ENCODE measurements around the gene USP6NL.

USP6NL gene

DNA sequence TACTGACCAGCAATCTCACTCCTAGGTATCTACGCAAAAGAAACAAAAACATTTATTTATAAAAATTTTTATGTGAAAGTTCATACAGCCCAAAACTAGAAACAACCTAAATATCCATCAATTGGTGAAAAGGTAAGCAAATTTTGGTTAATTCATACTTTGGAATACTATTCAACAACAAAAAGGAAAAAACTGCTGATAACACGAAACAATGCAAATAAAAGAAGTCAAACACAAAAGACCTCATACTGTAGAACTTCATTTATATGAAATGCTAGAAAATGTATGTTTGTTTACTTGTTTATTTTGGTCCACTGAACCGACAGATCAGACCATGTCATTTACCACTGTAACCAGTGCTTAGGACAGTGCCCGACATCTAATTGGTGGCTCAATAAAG is 60.3 kb downstream of the USP6NL start:
- DNase-seq (ENCODE audit: low spot score) = no peak

DNA sequence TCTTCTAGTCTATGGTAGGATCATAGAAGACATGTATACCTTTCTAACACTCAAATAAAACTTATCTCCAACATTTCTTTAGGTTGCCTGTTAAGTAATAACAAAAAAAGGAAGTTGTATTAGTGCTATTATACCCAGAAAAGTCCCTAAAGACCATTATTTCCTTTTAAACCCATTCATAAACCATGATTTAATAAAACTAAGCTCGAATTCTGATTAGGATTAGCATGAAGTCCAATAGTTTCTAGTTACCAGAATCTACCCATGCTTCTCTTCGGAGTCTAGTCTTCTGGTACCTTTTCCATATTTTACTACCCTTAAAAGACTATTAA is 62.7 kb downstream of the USP6NL start:
- no peak for DNase-seq (ENCODE audit: low spot score)

DNA sequence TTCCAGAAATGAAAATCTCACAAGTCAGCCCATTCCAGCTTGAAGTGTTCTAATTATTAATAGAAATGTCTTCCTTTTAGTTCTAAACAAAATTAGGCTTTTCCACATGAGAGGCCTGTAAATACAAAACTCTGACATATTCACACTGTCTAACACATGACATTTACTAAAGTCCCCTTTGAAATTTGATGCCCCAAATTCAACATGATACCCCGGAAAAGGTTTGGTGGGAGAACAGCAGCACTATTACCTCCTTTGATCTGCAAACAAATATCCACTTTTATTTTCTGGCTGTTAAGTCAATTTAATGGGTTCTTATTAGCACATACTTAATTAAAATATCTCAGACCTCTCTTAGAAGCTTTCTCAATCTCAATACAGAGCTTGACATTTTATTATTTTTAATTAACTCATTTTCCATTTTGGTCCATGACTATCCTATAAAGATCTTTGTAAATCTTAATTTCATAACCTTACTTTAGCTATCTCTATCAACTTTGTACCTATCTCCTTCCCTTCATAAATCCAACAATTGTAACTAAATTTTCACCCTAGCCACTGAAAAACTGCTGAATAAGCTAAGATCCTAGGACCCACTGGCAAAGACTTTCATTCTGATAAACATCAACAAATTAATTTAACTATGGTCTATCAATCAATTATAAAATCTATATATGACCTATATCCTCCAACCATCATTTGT is 63.2 kb downstream of the USP6NL start:
- no peak for DNase-seq (ENCODE audit: low spot score)

DNA sequence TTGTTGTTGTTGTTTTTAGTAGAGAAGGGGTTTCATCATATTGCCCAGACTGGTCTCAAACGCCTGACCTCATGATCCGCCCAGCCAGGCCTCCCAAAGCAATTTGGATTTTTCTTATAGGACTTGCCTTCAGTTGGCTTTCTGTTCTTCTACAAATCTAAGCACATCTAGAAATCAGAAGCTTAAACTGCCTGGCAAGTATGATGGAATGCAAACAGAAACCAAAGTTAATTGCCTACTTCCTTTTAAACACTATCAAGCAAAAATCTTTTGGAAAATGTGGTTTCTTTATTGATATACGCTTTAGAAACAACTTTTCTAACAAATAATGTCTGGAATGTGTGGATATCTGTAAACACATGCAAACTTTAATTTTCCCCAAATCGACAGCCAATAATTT is 64.9 kb downstream of the USP6NL start:
- DNase-seq (ENCODE audit: low spot score) = no peak

DNA sequence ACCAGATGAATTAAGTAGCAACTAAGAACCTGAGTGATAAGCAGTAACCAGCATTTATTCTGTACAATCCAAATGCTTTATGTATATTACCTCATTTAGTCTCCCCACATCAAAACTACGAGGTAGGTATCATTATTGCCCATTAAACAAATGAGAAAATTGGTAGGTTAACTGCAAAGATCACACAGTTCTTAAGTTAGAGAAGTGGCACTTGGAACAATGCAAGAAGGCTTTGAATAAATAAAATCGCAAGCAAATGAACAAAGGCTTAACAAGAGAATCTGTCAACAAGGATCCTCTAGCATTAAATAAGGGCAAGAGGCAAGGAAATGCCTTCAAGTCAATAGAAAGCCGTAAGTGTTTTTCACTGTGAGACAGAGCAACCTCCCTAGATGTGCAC is 70.2 kb downstream of the USP6NL start:
- no peak for DNase-seq (ENCODE audit: low spot score)

DNA sequence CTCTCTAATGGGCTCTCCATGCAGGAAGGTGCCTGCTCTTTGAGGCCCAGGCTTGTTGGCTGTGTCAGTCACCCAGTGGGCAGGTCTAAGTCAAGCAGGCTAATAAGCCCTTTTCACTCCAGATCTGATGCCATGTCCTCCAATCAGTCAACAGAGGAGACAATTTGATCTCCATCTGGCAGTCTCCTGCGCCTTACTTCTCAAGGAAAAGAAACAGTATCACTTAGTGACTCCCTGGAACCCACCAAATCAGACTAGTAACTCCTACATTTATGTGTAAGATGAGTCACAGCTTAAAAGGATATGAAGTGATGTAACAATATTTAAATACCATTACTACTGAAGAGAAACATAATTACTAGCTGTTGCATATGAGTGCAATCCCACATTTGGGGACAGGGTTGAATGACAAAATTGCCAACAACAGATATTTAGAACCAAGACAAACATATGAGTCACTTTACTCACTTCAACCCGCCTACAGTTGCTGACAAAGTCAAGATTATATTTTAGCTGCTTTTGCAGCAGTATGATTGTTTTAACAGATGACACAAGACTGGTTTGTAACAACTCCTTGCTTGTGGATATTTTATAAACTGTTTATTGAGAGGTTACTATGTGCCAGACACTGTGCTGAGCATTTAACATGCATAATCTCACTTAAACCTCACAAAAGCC is 72.1 kb downstream of the USP6NL start:
- no peak for DNase-seq (ENCODE audit: low spot score)

DNA sequence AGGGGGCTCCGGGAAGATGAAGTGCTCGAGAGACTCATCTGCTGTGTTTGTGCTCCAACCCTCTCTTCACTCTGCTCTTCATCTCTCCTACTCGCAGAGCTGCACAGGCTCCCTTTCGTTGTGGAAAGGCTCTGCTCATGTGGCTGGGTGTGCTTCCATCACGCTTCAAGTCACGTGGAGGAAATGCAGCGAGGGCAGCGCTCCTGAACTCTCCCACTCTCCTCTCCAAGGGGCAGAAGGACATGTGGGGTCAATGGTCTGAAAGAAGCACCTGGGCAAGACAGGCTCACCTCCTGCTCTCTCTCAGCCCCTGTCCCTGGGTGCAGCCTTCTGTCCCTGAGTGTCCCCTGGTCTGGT is 72.6 kb downstream of the USP6NL start:
- DNase-seq (ENCODE audit: low spot score) = no peak

DNA sequence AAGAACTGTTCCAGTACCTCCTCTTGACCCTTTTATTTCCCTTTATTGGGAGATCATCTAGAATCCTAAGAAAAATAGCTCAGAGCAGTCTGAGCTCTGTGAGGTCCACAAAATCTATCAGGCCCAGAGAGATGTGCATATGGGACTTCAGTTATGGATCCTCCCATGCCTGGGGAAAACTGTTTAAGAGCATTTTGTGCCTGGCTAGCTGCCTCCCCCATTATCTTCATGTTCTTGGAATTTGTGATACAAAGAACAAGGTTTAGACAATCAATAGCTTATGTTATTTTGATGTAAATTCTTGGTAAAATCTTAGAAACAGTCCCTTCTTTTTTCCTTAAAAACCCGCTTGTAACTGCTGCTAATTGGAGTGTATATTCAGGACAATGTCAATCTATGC is 75.2 kb downstream of the USP6NL start:
- no peak for DNase-seq (ENCODE audit: low spot score)

DNA sequence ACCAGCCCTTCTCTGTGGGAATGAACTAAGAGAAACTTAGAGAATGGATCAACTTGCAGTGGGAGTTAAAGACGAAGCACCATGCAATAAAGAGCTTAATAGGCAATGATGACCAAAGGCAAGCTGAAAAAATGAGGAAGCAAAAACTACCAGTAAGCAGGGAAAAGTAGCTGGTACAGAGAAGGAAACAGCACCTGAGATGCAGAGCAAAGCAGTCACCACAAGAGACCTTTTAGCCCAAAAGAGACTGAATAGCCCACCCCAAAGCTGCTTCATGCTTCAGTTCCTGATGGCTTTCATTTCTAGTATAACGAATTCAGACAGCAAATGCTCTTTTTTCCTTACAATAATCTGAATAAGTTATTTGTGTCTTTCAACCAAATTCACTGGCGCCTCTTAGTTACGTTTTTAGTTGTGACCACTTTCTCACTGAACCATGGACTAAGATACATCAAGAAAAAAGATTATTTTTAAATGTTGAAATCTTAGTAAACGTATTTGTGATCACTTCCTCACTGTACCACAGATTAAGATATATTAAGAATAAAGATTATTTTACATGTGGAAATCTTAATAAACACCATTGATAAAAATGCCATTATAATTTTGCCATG is 76.0 kb downstream of the USP6NL start:
- no peak for DNase-seq (ENCODE audit: low spot score)

DNA sequence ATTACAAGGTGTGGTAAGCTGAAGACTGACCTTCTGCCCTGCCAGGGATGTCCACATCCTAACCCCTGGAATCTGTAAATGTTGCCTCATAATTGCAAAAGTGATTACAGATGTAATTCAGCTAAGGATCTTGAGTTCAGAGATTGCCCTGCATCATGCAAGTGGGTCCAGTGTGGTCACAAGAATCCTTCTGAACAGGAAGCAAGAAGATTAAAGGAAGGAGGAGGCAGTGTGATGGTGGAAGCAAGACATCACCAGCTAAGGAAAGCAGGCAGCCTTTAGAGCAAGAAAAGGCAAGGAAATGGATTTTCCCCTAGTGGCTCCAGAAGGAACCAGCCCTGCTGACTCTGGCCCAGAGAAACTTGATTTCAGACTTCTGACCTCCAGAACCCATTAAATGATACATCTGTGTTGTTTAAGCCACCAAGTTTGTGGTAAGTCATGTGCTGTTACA is 78.1 kb downstream of the USP6NL start:
- no peak for DNase-seq (ENCODE audit: low spot score)

DNA sequence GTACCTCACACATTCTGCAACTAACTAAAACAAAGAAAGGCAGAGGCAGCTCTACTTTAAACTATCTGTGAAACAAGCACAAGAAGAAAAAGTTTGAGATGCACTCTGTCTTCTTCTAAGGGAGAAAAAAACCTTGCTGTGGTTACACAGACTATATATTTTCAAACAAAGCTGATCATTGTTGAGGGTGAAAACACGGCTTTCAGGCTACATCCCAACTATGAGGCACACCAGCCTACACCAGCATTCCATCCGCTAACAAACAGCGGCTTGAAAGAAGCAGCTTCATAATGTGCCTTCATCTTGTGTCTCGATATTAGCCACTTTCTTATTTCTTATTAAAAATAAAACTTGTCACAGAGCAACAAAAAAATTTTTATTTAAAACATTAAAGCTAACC is 79.1 kb downstream of the USP6NL start:
- DNase-seq (ENCODE audit: low spot score) = no peak

DNA sequence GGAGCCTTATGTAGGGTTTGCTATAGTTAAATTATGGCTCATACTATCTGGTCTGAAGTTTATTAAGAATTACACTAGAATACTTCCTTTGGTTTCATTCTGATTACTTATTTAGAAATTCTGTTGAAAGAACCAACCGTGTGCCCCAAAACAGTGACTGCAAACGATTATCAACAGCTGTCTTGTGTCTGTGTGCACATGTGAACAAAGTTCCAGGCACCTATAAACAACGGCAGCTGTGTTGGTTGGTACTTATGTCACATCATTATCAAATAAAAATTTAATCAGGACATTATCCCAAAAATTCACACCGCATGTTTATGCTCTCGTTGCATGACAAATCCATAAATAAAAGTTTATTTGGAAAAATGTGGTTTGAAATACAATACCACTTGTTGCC is 80.6 kb downstream of the USP6NL start:
- DNase-seq (ENCODE audit: low spot score) = no peak

DNA sequence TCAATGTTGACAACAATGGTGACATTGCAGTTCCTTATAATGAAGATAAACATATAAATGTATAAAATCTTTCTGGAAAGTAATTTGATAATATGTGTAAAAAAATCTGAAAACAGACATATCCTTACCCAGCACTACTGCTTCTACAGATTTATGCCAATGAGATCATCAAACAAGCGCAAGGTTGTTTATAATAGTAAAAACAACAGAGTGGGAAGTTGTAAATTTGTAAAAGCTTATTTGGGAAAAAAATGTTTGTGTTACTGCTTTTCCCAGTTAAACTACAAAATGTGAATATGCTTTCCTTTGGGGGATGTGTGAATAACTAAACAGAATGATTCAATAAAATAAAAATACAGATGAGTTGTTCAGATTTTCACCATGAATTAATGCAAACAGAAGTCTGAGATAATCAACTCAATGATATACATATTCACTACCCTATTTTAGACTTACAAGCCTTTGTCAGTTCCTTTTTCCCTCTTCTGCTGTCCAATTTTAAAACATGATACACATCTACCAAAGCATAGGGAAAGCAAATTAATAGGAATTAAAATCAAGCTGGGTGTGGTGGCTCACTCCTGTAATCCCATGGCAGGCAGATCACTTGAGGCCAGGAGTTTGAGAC is 82.1 kb downstream of the USP6NL start:
- no peak for DNase-seq (ENCODE audit: low spot score)

DNA sequence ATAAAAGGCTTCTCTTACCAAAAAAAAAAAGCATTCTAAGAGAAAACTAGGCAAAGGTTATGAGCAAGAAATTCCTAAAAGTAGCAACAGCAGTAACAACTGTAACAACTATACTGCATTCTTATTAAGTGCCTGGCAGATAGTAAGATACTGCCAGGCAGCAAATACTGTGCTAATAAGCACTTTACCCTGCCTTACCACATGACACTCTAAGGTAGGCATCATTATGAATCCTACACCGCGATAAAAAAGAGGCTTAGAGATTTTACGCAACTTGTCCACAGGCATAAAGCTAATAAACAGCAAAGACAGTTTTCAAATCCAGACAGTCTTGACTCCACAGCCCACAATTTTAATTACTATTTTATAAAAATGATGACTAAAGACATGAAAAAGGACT is 83.2 kb downstream of the USP6NL start:
- DNase-seq (ENCODE audit: low spot score) = no peak

DNA sequence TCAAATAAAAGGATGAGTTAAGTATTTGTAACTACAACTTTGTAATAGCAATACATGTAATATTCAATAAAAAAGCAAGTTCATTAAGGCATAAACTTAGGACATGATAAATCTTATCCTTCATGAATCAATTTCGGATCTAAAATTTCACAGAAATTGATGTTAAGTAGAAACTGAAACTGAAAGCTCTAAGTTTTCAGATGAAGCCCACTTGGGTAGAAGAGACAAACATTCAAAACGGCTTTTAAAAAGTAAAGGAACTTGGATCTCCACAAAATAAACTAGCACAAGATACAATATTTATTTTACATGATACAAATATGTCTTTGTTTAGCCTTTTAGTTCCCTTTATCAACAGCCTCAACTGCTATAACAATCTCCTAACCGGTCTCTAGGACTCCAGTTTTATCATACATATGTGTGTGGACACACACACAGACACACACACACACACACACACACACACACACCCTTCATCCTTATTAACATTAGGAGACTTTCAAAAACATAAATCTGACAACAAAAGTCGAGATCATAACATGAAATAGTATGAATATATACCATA is 83.7 kb downstream of the USP6NL start:
- DNase-seq (ENCODE audit: low spot score) = no peak

DNA sequence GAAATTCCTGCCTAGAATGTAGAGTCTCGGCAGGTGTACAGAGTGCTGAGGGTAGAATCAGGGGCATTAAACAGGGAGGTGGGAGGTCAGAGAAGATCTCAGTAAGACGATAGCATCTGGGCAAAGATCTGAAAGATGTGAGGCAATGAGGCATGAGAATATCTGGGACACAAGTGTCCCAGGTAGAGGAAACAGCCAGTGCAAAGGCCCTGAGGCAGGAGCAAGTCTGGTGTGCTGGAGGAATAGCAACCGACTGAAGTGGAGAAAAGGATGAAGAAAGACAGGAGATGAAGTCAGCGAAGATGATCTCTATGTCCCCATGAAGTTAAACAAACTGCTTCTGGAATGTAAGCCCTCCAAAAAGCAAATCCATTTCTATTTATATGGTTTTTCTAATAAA is 84.4 kb downstream of the USP6NL start:
- no peak for DNase-seq (ENCODE audit: low spot score)

DNA sequence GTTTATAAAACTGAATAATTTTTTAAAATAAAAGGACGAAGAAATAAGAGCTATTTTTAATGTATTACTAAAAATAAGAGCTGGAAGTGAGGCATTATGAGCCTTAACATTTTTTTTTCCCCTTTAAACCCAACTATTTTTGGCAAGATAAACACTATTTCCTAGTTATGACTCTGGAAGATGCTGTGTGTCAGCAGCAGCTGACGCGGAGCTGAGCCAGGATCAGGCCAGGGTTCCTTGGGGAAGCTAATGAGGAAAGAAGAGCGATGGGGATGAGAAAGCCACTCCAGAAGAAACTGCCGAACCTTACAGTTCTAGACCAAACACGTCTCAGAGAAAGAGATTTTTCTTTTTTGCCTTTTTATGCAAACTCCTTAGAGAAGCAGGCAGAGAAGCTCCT is 85.9 kb downstream of the USP6NL start:
- DNase-seq (ENCODE audit: low spot score) = peak; percentile 16

DNA sequence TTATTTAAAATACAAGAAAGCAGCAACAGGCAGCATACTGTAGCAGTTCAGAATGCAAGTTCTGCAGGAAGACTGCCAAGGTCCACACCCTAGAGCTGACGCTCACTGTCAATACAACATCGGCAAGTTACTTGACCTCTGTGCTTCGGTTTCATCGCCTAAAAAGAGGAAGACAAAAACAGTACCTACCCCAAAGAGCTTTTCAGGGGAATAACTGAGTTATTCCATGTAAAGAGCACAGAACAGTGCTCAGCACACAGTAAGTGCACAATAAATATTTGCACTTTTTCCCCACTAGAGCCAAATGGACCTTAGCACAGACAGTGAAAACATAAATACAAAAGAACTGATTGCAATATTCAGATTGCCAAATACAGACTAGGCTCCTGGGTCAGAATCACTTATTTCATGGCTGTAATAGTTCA is 88.6 kb downstream of the USP6NL start:
- DNase-seq (ENCODE audit: low spot score) = no peak

DNA sequence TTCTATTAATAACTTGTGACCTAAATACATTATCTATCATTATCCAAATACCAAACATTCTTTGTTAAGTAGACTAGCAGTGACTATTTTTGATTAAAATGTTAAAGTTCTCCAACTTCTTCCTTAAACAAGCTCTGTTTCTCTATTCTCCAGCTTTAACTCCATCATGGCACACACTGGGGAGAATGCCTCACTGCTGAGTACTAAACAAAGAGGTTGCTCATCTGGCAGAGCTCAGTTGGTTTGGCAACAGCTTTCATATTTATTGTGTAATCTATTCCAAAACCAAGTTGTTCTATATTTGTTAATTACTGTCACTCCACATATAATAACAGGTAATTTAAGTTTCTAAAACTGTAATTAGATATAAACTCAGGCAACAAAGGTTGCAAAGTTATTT is 89.6 kb downstream of the USP6NL start:
- DNase-seq (ENCODE audit: low spot score) = no peak

DNA sequence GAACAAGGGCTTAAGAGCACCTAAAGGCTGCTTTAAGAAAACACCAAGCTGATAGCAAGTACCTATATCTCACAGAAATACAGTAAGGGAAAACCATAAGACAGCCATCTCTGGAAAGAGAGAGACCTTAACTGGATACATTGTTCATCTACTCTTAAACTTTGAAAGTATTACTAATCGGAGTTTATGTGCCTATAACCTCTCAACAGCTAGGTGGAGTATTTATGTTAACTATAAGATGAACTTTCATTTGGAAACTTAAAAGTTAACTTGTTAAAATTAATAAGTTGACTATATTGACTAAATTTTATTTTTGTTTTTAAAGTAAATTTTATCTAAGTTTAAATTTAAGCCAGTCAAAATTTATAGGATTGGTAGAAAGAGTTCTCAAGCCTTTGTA is 90.6 kb downstream of the USP6NL start:
- no peak for DNase-seq (ENCODE audit: low spot score)

DNA sequence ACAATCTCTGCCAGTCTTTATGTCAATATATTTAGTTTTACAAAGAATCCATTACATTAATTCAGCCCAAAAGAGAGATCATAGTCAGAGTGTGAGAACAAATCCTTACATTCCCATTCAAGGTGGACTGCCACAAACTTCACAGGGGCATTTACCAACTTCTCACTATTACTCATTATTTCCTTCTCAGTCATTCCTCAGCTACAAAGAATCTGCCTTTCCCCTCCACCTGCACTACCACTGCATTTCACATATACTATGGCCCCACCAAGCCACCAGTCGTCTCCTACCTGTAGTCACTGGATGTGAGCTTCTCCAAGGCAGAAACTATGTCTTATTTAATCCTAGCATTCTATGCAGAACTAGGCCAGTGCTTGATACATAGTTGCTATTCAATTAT is 94.3 kb downstream of the USP6NL start:
- DNase-seq (ENCODE audit: low spot score) = no peak

DNA sequence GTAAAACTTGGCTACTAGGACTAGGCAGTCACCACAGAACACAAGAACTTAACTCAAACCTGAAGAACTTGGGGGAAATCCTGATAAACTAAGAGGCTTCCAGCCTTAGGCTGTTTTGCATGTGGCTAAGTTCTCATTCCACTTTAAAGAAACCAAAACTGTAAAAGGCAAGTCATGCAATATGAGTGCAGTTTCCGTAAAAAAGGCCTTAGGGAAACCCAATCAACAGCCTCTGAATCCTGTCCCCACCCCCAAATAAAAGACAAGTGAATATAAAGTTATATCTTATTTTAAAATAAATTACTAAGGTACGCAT is 95.1 kb downstream of the USP6NL start:
- no peak for DNase-seq (ENCODE audit: low spot score)

Data from AG08396 (cell line).